ENCODE measurements around the gene SYT5. TPM values are rescaled to one million over a fixed set of nuclear protein-coding genes. Genes with fewer than 3 reads are reported as not detected.

The SYT5 gene
- total RNA-seq, 1 donor from 2014 or later = 1.4 TPM

GRCh38 chr19:55147545-55148251 is 32.4 kb downstream of the SYT5 start:
- peak; percentile 99 for DNase-seq (ENCODE audit: low read depth)

- DNase-seq (ENCODE audit: low read depth) = peak; percentile 64
Observed at GRCh38 chr19:55146705-55147273, 33.3 kb downstream of the SYT5 start.

GRCh38 chr19:55146078-55146704 is 33.9 kb downstream of the SYT5 start:
- peak; percentile 62 for DNase-seq (ENCODE audit: low read depth)

- no peak for DNase-seq (ENCODE audit: low read depth)
Observed at GRCh38 chr19:55145232-55145631, 34.9 kb downstream of the SYT5 start.

- no peak for DNase-seq (ENCODE audit: low read depth)
Observed at GRCh38 chr19:55141696-55142095, 38.4 kb downstream of the SYT5 start.

GRCh38 chr19:55137915-55138314 is 42.2 kb downstream of the SYT5 start:
- no peak for DNase-seq (ENCODE audit: low read depth)

- peak; percentile 72 for DNase-seq (ENCODE audit: low read depth)
Observed at GRCh38 chr19:55136399-55137102, 43.5 kb downstream of the SYT5 start.

GRCh38 chr19:55134736-55135135 is 45.4 kb downstream of the SYT5 start:
- DNase-seq (ENCODE audit: low read depth) = no peak

GRCh38 chr19:55133639-55134444 is 46.2 kb downstream of the SYT5 start:
- DNase-seq (ENCODE audit: low read depth) = no peak

GRCh38 chr19:55132453-55133129 is 47.5 kb downstream of the SYT5 start:
- DNase-seq (ENCODE audit: low read depth) = no peak

GRCh38 chr19:55131421-55131820 is 48.7 kb downstream of the SYT5 start:
- DNase-seq (ENCODE audit: low read depth) = no peak

Small RNA genes within 50 kb of the gene (microRNA-seq; reads per million reads assigned to microRNA genes)
- gene MIR7975 = not detected

Other genes with a start within 250 kb of the SYT5 start
- gene NLRP7, start 232.8 kb downstream of the SYT5 start, total RNA-seq = not detected in 2 replicates
- gene NLRP2, start 213.9 kb downstream of the SYT5 start, total RNA-seq = not detected in 2 replicates
- gene GP6, start 142.0 kb downstream of the SYT5 start, total RNA-seq = not detected in 2 replicates
- gene RDH13, start 117.1 kb downstream of the SYT5 start, total RNA-seq = 4.9 and 9.4 TPM in 2 replicates
- gene EPS8L1, start 104.4 kb downstream of the SYT5 start, total RNA-seq = 0.78 and 1.4 TPM in 2 replicates
- 43.5 and 46.8 TPM in 2 replicates for gene PPP1R12C, start 62.7 kb downstream of the SYT5 start, total RNA-seq
- 4,534 and 4,610 TPM in 2 replicates for gene TNNT1, start 31.1 kb downstream of the SYT5 start, total RNA-seq
- 1.5 and 1.7 TPM in 2 replicates for gene TNNI3, start 22.6 kb downstream of the SYT5 start, total RNA-seq
- gene DNAAF3, start 13.7 kb downstream of the SYT5 start, total RNA-seq = 0.94 and 1.4 TPM in 2 replicates
- 0.05 and 0.31 TPM in 2 replicates for gene PTPRH, start 29.2 kb upstream of the SYT5 start, total RNA-seq
- gene TMEM86B, start 48.5 kb upstream of the SYT5 start, total RNA-seq = 0.73 and 0.83 TPM in 2 replicates
- gene PPP6R1, start 78.7 kb upstream of the SYT5 start, total RNA-seq = 64.6 and 68.0 TPM in 2 replicates
- gene HSPBP1, start 99.8 kb upstream of the SYT5 start, total RNA-seq = 37.1 and 39.3 TPM in 2 replicates
- 5.5 and 12.2 TPM in 2 replicates for gene BRSK1, start 103.7 kb upstream of the SYT5 start, total RNA-seq
- gene TMEM150B, start 145.1 kb upstream of the SYT5 start, total RNA-seq = not detected in 2 replicates
- gene KMT5C, start 159.6 kb upstream of the SYT5 start, total RNA-seq = 17.3 and 28.9 TPM in 2 replicates
- 0.24 TPM in 1 of 2 replicates, not detected in the other for gene COX6B2, start 174.4 kb upstream of the SYT5 start, total RNA-seq
- gene GARIN5B, start 183.0 kb upstream of the SYT5 start, total RNA-seq = not detected in 2 replicates
- gene IL11, start 190.2 kb upstream of the SYT5 start, total RNA-seq = 0.19 and 0.83 TPM in 2 replicates
- gene TMEM190, start 196.5 kb upstream of the SYT5 start, total RNA-seq = not detected in 2 replicates
- not detected in 2 replicates for gene TMEM238, start 204.0 kb upstream of the SYT5 start, total RNA-seq
- 321 and 447 TPM in 2 replicates for gene RPL28, start 205.6 kb upstream of the SYT5 start, total RNA-seq
- gene UBE2S, start 227.5 kb upstream of the SYT5 start, total RNA-seq = 39.8 and 54.9 TPM in 2 replicates